Stimulated activated naive CD4-positive, alpha-beta T cell treated with Interleukin-2 at 50 U/mL for 16 hours (primary cell): ENCODE data around the gene DNAJC15.

Source experiments
- DNase-seq: peaks from one replicate; lab custom pipeline; 2025; lab: John Stamatoyannopoulos, UW

Gene DNAJC15

DNA sequence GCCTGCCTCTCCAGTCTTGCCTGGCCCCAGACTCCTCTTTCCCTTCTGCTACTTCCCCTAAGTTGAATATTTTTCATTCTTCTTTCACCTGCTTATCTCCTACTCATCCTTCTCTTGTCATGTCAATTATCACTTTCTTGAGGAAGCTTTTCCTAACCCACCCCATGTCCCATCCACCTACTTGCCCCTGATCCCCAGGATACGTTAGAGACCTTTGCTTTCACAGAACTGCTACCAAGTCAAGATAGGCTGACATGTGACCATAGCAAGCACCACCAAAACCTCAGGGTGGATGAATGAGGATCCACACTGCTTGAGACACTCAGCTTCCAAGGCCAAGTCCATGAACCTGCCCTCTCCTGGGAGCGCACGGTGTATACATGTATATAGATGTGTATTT, 131.5 kb downstream of the DNAJC15 start:
- no peak for DNase-seq

DNA sequence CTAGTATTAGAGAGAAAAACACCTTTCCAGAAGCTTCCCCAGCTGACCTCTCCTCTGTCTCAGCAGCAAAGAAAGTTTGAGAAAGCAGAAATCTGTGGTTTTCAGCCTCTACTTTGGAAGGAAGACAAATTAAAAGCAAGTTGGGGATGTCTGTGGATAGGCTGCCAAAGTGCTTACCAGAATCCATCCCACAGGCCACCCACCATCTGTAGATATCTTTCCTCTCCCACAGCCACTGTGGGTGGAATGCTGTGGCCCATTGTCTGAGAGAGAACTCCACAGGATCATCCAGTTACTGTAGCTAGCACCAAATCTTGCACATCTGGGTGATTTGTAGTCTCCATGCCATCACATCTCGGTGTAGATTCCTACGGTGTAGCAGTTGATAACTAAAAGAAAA, 133.5 kb downstream of the DNAJC15 start:
- DNase-seq = no peak

DNA sequence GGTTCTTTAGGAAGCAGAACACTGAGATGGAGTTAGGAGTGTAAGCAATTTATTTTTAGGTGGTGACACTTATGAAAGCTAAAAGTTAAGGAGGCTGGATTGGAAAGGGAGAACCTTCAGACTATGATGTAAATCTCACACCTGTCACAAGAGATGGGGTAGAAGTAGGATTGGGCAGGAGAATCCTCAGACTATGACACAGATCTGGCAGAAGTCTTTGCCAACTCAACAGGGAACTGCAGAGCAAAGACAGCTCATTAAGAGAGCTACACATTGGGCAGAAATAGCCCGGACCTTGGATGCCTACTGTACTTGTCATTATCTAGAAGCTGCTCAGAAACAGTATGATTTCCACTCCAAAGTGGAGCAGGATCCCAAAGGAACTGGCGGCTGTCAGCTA, 134.4 kb downstream of the DNAJC15 start:
- no peak for DNase-seq

DNA sequence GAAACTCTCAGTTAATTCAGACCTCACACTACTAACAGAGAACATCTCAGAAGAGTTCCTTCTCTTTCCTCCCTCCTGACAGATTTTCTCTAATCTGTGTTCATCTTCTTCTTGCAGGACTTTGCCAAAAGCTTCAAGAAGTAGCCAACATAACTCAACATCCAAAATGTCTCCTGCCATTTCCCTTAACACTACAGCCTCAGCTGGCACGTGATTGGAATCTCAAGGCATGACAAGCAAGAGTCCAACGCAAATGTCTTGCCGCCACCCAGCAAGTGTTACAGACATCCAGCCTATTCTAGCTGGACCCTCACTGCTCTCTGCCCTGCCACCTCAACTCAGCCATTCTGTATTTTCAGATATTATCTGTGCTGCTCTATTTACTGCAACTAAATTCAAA, 135.1 kb downstream of the DNAJC15 start:
- DNase-seq = no peak

DNA sequence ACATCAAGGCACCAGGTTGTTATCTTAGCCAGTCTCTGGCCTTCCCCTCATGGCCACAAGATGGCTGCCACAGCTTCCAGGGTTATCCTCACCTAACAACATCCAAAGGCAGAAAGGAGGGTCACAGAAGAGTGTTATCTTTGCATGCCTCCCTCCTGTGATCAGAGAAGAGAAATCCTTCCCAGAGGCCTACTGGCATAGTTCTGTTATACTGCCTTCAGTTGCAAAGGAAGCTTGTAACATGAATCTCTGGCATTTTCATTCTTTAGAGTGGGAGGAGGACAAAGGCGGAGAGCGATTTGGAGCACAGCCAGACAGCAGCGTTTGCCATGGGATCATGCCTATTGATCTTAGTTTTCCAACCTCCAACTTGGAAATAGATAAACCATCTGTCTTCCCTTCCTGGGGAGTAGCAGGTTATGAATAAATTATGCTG, 135.7 kb downstream of the DNAJC15 start:
- no peak for DNase-seq
